GM12878 (cell line): ENCODE results near the gene NT5C1A. TPM values are rescaled to one million over a fixed set of nuclear protein-coding genes. Genes with fewer than 3 reads are reported as not detected.

Source experiments
- ATAC-seq: fragments of 200-7000 bp; cut with Tn5 transposase; 3 replicates; pipeline ENCODE4 v1.9.1; 2020; ENCODE audit warnings: mild to moderate bottlenecking, moderate library complexity
- BruUV-seq: library from RNA; stranded (reverse); fragments of 400-500 nt; replicated peaks from 2 replicates; lab custom pipeline; 2021; lab: Mats Ljungman, UMichigan
- CTCF ChIA-PET: fragments of 300-600 bp; sonication (Branson Sonifier 250); formaldehyde crosslinking; extraction: SDS; loops from one replicate; lab custom pipeline; 2021; ENCODE audit warnings: inconsistent platforms; lab: Yijun Ruan, JAX
- POLR2A ChIA-PET: fragments of 350-600 bp; formaldehyde crosslinking; extraction: SDS; loops from one replicate; lab custom pipeline; 2021; ENCODE audit warnings: inconsistent platforms; lab: Charles Lee
- RAD21 ChIA-PET: fragments of 300-600 bp; sonication (Branson Sonifier 250); formaldehyde crosslinking; loops from one replicate; lab custom pipeline; 2023; ENCODE audit warnings: antibody characterized with exemption; ENCODE audit not compliant: unreplicated experiment; lab: Charles Lee
- SMC1A ChIA-PET: fragments of 300-600 bp; sonication (Branson Sonifier 250); formaldehyde crosslinking; loops from one replicate; lab custom pipeline; 2023; ENCODE audit not compliant: unreplicated experiment, uncharacterized antibody; lab: Charles Lee
- DNase-seq: peaks from one replicate; pipeline ENCODE4 v3.0.0-alpha.2; 2011; ENCODE audit warnings: low read depth, low spot score
- FAIRE-seq: peaks from 3 replicates; lab custom pipeline; 2011; peaks lifted over from hg19 to GRCh38; lab: Jason Lieb, UNC
- H2AFZ ChIP-seq: 2 replicates; pipeline ENCODE4 v1.6.0; 2011; ENCODE audit warnings: low read depth, low read length, control low read depth; ENCODE audit not compliant: control insufficient read depth
- H3K27ac ChIP-seq: 2 replicates; pipeline ENCODE4 v1.5.1; 2011; ENCODE audit warnings: control low read depth; ENCODE audit not compliant: control insufficient read depth, insufficient read depth
- H3K27me3 ChIP-seq, 2 experiments: replicated peaks in 1 of 2; 2 replicates each; pipeline versions ENCODE4 v1.6.0 to v1.6.1; 2011; ENCODE audit warnings: low read length in 1 of 2; ENCODE audit not compliant: control insufficient read depth in 2 of 2, insufficient read depth in 2 of 2
- H3K36me3 ChIP-seq, 2 experiments: 2 replicates each; pipeline ENCODE4 v1.5.1; 2011; ENCODE audit warnings: low read length in 1 of 2; ENCODE audit not compliant: control insufficient read depth in 2 of 2, insufficient read depth in 2 of 2
- H3K4me1 ChIP-seq: 2 replicates; pipeline ENCODE4 v1.6.1; 2011; ENCODE audit warnings: mild to moderate bottlenecking, low read length, moderate library complexity, mixed read lengths; ENCODE audit not compliant: control insufficient read depth, insufficient read depth
- H3K4me2 ChIP-seq: 2 replicates; pipeline ENCODE4 v1.6.0; 2011; ENCODE audit warnings: control low read depth; ENCODE audit not compliant: control insufficient read depth, insufficient read depth
- H3K4me3 ChIP-seq: fragments of 200-600 bp; sonication (generic); 2 replicates; pipeline ENCODE4 v1.5.1; 2016
- H3K79me2 ChIP-seq: 2 replicates; pipeline ENCODE4 v1.6.0; 2011; ENCODE audit warnings: low read length; ENCODE audit not compliant: control insufficient read depth, insufficient read depth
- H3K9ac ChIP-seq: 2 replicates; pipeline ENCODE4 v1.8.0; 2011; ENCODE audit warnings: low read length, control low read depth, mixed read lengths; ENCODE audit not compliant: control insufficient read depth, insufficient read depth
- H3K9me3 ChIP-seq: replicated peaks from 3 replicates; pipeline ENCODE4 v1.5.1; 2011; ENCODE audit warnings: mild to moderate bottlenecking, low read length; ENCODE audit not compliant: control insufficient read depth, insufficient read depth
- H4K20me1 ChIP-seq: 2 replicates; pipeline ENCODE4 v1.6.0; 2011; ENCODE audit not compliant: control insufficient read depth, insufficient read depth
- CREM ChIP-seq: IDR thresholded peaks from 2 replicates; pipeline ENCODE4 v1.6.1; 2014; ENCODE audit warnings: antibody characterized with exemption, low read depth
- HDGF ChIP-seq: fragments of 450-650 bp; IDR thresholded peaks from 2 replicates; pipeline ENCODE4 v1.6.1; 2016; ENCODE audit warnings: antibody characterized with exemption
- HSF1 ChIP-seq: fragments of 150-350 bp; IDR thresholded peaks from 2 replicates; pipeline ENCODE4 v1.6.1; 2014; ENCODE audit warnings: mild to moderate bottlenecking, low read depth, low read length
- IRF3 ChIP-seq: fragments of 450-650 bp; IDR thresholded peaks from 2 replicates; pipeline ENCODE4 v1.6.1; 2014; ENCODE audit warnings: mild to moderate bottlenecking
- KDM1A ChIP-seq: fragments of 200-600 bp; sonication (generic); IDR thresholded peaks from 2 replicates; pipeline ENCODE4 v1.6.1; 2016; ENCODE audit warnings: borderline replicate concordance
- MAX ChIP-seq: IDR thresholded peaks from 2 replicates; pipeline ENCODE4 v1.6.1; 2012; ENCODE audit warnings: low read depth, low read length, improper control_type of control experiment
- NFYA ChIP-seq: IDR thresholded peaks from 2 replicates; pipeline ENCODE4 v1.6.1; 2011; ENCODE audit warnings: low read depth, mild to moderate bottlenecking, low read length, improper control_type of control experiment, borderline replicate concordance
- NR2C1 ChIP-seq: fragments of 450-650 bp; IDR thresholded peaks from 2 replicates; pipeline ENCODE4 v1.6.1; 2017; ENCODE audit warnings: antibody characterized with exemption, mild to moderate bottlenecking, moderate library complexity
- POU2F2 ChIP-seq: IDR thresholded peaks from 3 replicates; pipeline ENCODE4 v1.6.1; 2011; ENCODE audit warnings: low read depth, mild to moderate bottlenecking, low read length, borderline replicate concordance
- PRDM15 ChIP-seq: fragments of 450-650 bp; formaldehyde crosslinking; IDR thresholded peaks from 2 replicates; pipeline ENCODE4 v1.4.0; 2020; ENCODE audit warnings: mild to moderate bottlenecking, moderate library complexity
- RAD51 ChIP-seq: fragments of 450-650 bp; IDR thresholded peaks from 2 replicates; pipeline ENCODE4 v1.6.1; 2016; ENCODE audit warnings: moderate library complexity, mild to moderate bottlenecking, inconsistent platforms
- RCOR1 ChIP-seq: conservative IDR thresholded peaks from 2 replicates; pipeline ENCODE4 v1.6.1; 2012; ENCODE audit warnings: low read depth, low read length, improper control_type of control experiment
- SKIL ChIP-seq: fragments of 450-650 bp; IDR thresholded peaks from 2 replicates; pipeline ENCODE4 v1.6.1; 2017; ENCODE audit warnings: mild to moderate bottlenecking, low read depth, inconsistent platforms; ENCODE audit not compliant: poor library complexity, severe bottlenecking
- STAT3 ChIP-seq: IDR thresholded peaks from 2 replicates; pipeline ENCODE4 v1.6.1; 2011; ENCODE audit warnings: low read depth, low read length, improper control_type of control experiment
- SUPT20H ChIP-seq: IDR thresholded peaks from 2 replicates; pipeline ENCODE4 v1.6.1; 2011; ENCODE audit warnings: low read depth, mild to moderate bottlenecking, low read length, moderate library complexity, borderline replicate concordance; ENCODE audit not compliant: control insufficient read depth
- SUZ12 ChIP-seq: fragments of 200-600 bp; sonication (generic); IDR thresholded peaks from one replicate; pipeline ENCODE4 v1.6.1; 2018; ENCODE audit warnings: antibody characterized with exemption, mild to moderate bottlenecking; ENCODE audit not compliant: unreplicated experiment
- ZNF622 ChIP-seq: fragments of 450-650 bp; IDR thresholded peaks from 2 replicates; pipeline ENCODE4 v1.6.1; 2017; ENCODE audit warnings: mild to moderate bottlenecking, inconsistent platforms
- WGBS: methylation state at CpG from one replicate; pipeline ENCODE4 v1.1.6; 2016; ENCODE audit warnings: low lambda C conversion rate; ENCODE audit not compliant: insufficient replicate concordance, insufficient coverage; ENCODE audit errors: missing lambda C conversion rate; 5-methylcytosine and 5-hydroxymethylcytosine counted together
- in situ Hi-C: fragments of 300-500 bp; cut with MboI; formaldehyde crosslinking; loops from 9 replicates; pipeline ENCODE4 v1.14.3; 2018; ENCODE audit warnings: mixed read lengths
- intact Hi-C: fragments of 100-400 bp; cut with micrococcal nuclease; formaldehyde crosslinking; loops from one replicate; pipeline ENCODE4 v1.14.2; 2022; ENCODE audit not compliant: unreplicated experiment
- polyA plus RNA-seq, 11 experiments: library from polyadenylated mRNA; depleted of rRNA in 4 of 11; unstranded in 6 of 11; stranded (reverse) in 5 of 11; fragments of >200 nt; fragmentation: Nextera tagmentation in 4 of 11; fragmentation: Illumina TruSeq in 1 of 11; extraction: Ambion mirVana in 4 of 11; extraction: Trizol in 1 of 11; gene quantifications; 1 replicate in 1 of 11; 2 replicates in 10 of 11; pipeline versions ENCODE4 v1.2.1 to v1.2.3, GENCODE V29; 2011 to 2016; ENCODE audit warnings: inconsistent platforms in 2 of 11, missing spikeins in 2 of 11, low read depth in 1 of 11
- total RNA-seq, 4 experiments: library from RNA; depleted of rRNA in 3 of 4; stranded (reverse); fragments of >200 nt in 3 of 4; fragmentation: Illumina TruSeq in 1 of 4; extraction: Trizol in 1 of 4; gene quantifications; 2 replicates each; pipeline versions ENCODE4 v1.2.1 to v1.2.3, GENCODE V29; 2013 to 2021

NT5C1A gene
- total and polyA plus RNA-seq, 10 of the 15 experiments (the other 5 are each of a cell fraction or from before 2014, with no cell fraction given), result 0.05 to 0.77 (median 0.22) TPM; not detected in 1

- H3K27me3 ChIP-seq, result peaks cover 0 to 3% of the 10 kb centered on the region in 2 experiments; a peak in 1 of 4 replicates
- H3K27ac ChIP-seq, result no peak overlapping the region
- no peak overlapping the region for H2AFZ ChIP-seq
- H3K4me3 ChIP-seq, result no peak overlapping the region
- H3K9me3 ChIP-seq, result no peaks in the 10 kb centered on the region
- RAD21 ChIA-PET, result no interaction called here
- H3K4me2 ChIP-seq, result no peak overlapping the region
- H3K9ac ChIP-seq, result no peak overlapping the region
- H3K79me2 ChIP-seq, result no peaks in the 10 kb centered on the region
- in situ Hi-C loops, result no loop called here
- 15% methylated on average over 2 of the region's 2 CpGs for WGBS
- no peak for TF ChIP-seq PRDM15 (CRISPR knock-in tag)
- no peak for TF ChIP-seq IRF3
- TF ChIP-seq RAD51, result no peak
- no peak for TF ChIP-seq SUPT20H
- TF ChIP-seq ZNF622, result no peak
- TF ChIP-seq HDGF, result no peak
- no peak for TF ChIP-seq MAX
- TF ChIP-seq KDM1A, result no peak
- TF ChIP-seq HSF1, result no peak
- TF ChIP-seq POU2F2, result no peak
- no peak for TF ChIP-seq RCOR1
- TF ChIP-seq CREM, result no peak
- TF ChIP-seq STAT3, result no peak
- TF ChIP-seq NFYA, result no peak
- no peak for TF ChIP-seq NR2C1
- TF ChIP-seq SUZ12, result no peak
- no peak for TF ChIP-seq SKIL
- TF ChIP-seq, all 136 proteins: peak for 0
- ATAC-seq (no peak), FAIRE-seq (no peak), DNase-seq (no peak)
- Histone ChIP-seq H4K20me1 (no peaks in the 10 kb centered on the region), H3K4me1 (no peaks in the 10 kb centered on the region), H3K36me3 (no peaks in the 10 kb centered on the region)
- SMC1A ChIA-PET, result interaction anchor here (1.1 to 1.9 kb wide), 2 partner anchors 9 to 19 kb away, joined by 3 to 4 read pairs; no protein-coding TSS in a partner anchor
- intact Hi-C loops, result no loop called here
- no TSS peak for BruUV-seq
- POLR2A ChIA-PET, result no interaction called here
- CTCF ChIA-PET, result interaction anchor here (1.4 to 4.1 kb wide), 2 partner anchors 8 to 26 kb away, joined by 3 to 36 read pairs; partner anchors contain the start of gene NT5C1A
Observed at GRCh38 chr1:39678889-39679288, 7.0 kb upstream of the NT5C1A start.
